SHP77 treated with DMSO at 0.1 percent for 48 hours (cell line): ENCODE data around the gene ANGPTL7.
"Not testable (repeated sequence)": the region's sequence is repeated elsewhere in the genome, so short reads cannot be mapped to it uniquely, and the experiment has no call there.

Source experiments
- DNase-seq: peaks from one replicate; lab custom pipeline; 2025; lab: John Stamatoyannopoulos, UW

Gene ANGPTL7

GRCh38 chr1:11169202-11169601, 20.0 kb upstream of the ANGPTL7 start:
- no peak for DNase-seq

GRCh38 chr1:11170102-11170501, 19.1 kb upstream of the ANGPTL7 start:
- DNase-seq: no peak

GRCh38 chr1:11174261-11174942, 14.8 kb upstream of the ANGPTL7 start:
- DNase-seq: no peak

GRCh38 chr1:11175461-11175860, 13.7 kb upstream of the ANGPTL7 start:
- no peak for DNase-seq

GRCh38 chr1:11176081-11176706, 13.0 kb upstream of the ANGPTL7 start:
- DNase-seq: no peak

GRCh38 chr1:11178021-11179015, 10.8 kb upstream of the ANGPTL7 start:
- DNase-seq: no peak

GRCh38 chr1:11179125-11179524, 10.0 kb upstream of the ANGPTL7 start:
- DNase-seq: no peak

GRCh38 chr1:11179749-11180148, 9.4 kb upstream of the ANGPTL7 start:
- not testable (repeated sequence) for DNase-seq

- no peak for DNase-seq
Observed at GRCh38 chr1:11180342-11180744, 8.8 kb upstream of the ANGPTL7 start.

- DNase-seq: no peak
Observed at GRCh38 chr1:11182884-11183283, 6.3 kb upstream of the ANGPTL7 start.

- no peak for DNase-seq
Observed at GRCh38 chr1:11184973-11185372, 4.2 kb upstream of the ANGPTL7 start.

- no peak for DNase-seq
Observed at GRCh38 chr1:11187000-11187399, 2.2 kb upstream of the ANGPTL7 start.

- no peak for DNase-seq
Observed at GRCh38 chr1:11187494-11187893, 1.7 kb upstream of the ANGPTL7 start.

GRCh38 chr1:11187931-11188330, 1.2 kb upstream of the ANGPTL7 start:
- no peak for DNase-seq

GRCh38 chr1:11188381-11188780, 774 bp upstream of the ANGPTL7 start:
- no peak for DNase-seq

- DNase-seq: no peak
Observed at GRCh38 chr1:11193376-11193775, 4.2 kb downstream of the ANGPTL7 start.

- no peak for DNase-seq
Observed at GRCh38 chr1:11194407-11195176, 5.4 kb downstream of the ANGPTL7 start.

GRCh38 chr1:11196945-11197344, 7.8 kb downstream of the ANGPTL7 start:
- no peak for DNase-seq

GRCh38 chr1:11197359-11197758, 8.2 kb downstream of the ANGPTL7 start:
- DNase-seq: no peak

GRCh38 chr1:11198257-11198656, 9.1 kb downstream of the ANGPTL7 start:
- DNase-seq: no peak

- no peak for DNase-seq
Observed at GRCh38 chr1:11198851-11199594, 9.9 kb downstream of the ANGPTL7 start.
